Measurements from ENCODE around the gene HMX2.
"Not testable (repeated sequence)": the region's sequence is repeated elsewhere in the genome, so short reads cannot be mapped to it uniquely, and the experiment has no call there.

HMX2 gene

DNA sequence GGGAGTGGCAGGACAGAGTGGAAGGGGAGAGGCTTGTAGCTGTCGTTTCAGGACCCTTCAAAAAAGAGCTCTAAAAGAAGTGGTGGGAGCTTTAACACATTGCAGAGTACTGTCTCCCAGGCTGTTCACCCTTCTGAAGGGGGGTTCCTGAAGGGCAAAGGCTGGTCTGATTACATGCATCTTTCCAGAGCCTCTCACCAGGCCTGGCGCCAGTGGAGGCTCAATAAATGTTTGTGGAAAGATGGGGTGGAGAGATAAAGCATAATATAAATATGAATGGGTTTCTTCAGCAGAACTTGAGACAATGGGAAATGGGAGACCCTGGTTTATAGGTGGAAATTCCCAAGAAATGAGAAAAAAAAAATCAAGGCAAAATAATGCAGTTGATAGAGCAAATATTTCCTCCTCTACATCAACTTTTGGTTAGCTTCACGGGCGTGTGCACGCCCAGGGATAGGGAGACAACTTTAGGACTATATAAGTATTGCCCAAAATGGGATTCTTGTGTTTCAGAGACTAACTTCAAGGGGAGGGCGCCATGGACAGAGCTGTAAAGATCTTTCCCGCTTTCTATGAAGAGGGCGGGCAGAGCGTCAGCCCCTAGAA, 5.7 kb downstream of the HMX2 start:
- DNase-seq (ENCODE audit: low read depth), result no peak

DNA sequence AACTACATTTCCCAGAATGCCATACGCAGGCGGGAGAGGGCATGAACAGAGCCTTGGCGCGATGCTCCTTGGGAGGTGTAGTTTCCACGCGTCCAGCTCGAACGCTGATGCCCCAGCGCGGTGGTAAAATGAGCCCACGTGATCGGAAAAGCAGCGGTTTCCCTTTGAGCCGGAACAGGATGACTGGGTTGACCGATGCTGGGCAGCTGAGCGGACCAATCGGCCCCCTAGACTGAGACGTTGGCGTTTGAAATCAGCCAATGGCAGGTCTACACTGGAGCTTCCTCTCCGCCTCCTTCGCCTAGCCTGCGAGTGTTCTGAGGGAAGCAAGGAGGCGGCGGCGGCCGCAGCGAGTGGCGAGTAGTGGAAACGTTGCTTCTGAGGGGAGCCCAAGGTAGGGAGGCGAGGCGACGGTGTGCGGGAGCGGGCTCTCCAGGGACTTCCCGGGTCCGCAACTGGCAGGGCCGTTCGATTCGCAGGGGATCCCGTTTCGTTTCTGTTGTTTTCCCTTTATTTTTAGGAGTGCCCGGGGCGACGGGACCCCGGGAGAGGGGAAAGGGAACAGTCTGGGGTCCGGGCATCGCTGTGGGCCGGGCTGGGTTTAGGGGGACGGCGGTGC, 6.3 kb downstream of the HMX2 start, which contains the start of gene BUB3:
Gene BUB3 (plus strand): TSS at position 311 of the 619 bp plus-strand sequence. CDS start 516 bp downstream, outside the sequence.
- DNase-seq (ENCODE audit: low read depth), result peak; percentile 94

DNA sequence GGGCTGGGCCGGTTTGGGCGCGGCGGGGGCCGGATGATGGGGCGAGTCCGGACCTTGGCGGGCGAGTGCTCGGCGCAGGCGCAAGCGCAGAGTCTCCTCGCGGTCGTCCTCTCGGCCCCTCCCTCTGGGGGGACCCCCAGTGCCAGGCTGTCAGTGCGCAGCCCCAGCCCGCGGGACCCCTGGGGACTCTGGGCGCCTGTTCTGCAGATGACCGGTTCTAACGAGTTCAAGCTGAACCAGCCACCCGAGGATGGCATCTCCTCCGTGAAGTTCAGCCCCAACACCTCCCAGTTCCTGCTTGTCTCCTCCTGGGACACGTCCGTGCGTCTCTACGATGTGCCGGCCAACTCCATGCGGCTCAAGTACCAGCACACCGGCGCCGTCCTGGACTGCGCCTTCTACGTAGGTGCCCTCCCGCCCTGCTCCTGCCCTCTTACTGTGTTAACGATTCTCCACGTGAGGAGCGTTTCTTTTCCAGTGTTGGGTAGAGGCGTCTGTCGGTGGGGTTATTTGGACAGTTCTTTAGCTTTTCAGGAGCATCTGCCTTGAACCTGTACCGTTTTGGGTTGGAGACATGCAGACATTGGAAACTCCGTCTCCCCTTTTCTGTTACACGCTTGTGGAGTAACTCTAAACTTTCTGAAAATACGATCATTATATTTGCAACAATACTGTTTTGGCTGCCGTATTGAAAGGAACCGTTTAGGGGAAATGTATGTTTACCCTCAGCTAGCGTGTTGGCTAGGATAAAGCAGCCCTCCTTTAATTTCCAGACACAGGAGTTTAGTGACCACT, 7.0 kb downstream of the HMX2 start:
- peak; percentile 44 for DNase-seq (ENCODE audit: low read depth)

DNA sequence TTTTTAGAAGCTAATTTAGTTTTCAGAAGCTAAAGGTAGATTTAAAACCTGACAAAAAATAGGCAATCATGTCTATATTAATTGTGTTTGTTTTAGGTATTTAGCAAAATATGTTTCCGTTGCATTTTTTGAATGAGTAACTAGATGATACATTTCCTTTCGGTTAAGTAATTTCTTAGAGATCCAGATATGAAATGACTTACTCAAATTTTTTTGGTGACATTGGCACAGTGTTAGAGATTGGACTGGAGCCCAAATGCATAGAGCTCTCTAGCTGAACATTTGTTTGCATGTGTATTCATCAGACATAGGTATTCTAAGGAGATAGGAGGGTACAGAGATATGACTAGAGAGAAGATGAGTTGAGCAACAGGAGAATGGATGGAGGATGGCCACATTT, 8.1 kb downstream of the HMX2 start:
- no peak for DNase-seq (ENCODE audit: low read depth)

DNA sequence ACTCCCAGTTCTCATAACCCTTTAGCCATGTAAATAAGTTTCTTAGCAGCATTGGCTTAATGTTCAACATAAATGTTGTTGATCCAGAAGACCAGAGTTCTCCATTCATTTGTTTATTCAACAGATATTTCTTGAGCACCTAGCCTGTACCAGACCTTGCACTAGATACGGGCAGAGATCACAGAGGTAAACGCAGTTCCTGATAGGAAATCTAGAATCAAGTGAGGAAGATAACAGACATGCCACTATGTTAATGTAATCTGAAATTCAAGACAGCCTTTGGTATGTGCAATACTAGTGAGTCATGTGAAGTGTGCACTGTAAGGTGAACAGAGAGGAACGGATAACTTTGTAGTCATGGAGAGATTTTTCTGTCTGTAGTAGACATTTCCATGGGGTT, 9.3 kb downstream of the HMX2 start:
- DNase-seq (ENCODE audit: low read depth), result no peak

DNA sequence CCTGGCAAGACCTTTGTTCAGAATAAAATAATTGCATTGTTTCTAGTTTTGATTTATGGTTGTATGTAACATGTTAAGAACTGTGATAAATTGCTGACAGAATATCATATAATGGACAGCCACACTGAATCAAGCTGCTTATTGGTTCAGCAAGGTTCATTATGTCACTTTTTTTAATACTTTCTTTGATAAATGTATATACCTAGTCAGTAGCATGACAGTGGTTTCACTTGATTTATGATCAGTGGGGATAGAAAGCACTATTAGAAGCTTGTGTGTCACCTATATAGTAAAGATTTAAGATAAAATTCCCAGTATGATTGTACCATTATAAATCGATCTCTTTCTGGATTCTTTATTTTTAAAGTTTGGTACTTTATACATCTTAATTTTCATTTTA, 10.7 kb downstream of the HMX2 start:
- no peak for DNase-seq (ENCODE audit: low read depth)

DNA sequence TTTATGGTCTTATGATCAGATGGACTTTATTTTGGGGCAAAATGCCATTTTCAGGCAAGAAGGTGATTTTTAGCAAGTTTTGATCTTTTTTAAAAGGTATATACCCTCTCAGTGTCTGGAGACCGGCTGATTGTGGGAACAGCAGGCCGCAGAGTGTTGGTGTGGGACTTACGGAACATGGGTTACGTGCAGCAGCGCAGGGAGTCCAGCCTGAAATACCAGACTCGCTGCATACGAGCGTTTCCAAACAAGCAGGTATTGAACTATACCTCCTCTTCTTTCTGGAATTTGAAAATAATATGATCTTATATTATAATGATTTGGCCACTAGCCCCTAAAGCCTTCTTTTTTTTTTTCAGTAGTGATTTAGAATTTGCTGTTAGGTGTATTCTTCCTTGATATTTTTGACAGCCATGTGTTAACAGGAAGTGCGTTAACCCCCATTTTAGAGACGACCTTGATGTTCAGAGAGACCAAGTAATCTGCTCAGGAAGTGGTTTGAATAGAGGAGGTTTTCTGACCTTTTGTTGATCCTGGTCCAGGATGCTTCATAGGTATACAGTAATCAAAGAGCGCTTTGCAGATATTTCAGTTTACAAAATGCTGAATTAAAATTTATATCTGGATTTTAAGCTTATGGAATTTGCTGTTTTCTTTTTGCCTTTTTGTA, 12.5 kb downstream of the HMX2 start:
- no peak for DNase-seq (ENCODE audit: low read depth)

DNA sequence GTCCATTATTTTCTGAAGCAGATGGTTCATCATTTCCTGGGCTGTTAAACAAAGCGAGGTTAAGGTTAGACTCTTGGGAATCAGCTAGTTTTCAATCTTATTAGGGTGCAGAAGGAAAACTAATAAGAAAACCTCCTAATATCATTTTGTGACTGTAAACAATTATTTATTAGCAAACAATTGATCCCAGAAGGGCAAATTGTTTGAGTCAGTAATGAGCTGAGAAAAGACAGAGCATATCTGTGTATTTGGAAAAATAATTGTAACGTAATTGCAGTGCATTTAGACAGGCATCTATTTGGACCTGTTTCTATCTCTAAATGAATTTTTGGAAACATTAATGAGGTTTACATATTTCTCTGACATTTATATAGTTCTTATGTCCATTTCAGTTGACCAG, 16.4 kb downstream of the HMX2 start:
- no peak for DNase-seq (ENCODE audit: low read depth)

DNA sequence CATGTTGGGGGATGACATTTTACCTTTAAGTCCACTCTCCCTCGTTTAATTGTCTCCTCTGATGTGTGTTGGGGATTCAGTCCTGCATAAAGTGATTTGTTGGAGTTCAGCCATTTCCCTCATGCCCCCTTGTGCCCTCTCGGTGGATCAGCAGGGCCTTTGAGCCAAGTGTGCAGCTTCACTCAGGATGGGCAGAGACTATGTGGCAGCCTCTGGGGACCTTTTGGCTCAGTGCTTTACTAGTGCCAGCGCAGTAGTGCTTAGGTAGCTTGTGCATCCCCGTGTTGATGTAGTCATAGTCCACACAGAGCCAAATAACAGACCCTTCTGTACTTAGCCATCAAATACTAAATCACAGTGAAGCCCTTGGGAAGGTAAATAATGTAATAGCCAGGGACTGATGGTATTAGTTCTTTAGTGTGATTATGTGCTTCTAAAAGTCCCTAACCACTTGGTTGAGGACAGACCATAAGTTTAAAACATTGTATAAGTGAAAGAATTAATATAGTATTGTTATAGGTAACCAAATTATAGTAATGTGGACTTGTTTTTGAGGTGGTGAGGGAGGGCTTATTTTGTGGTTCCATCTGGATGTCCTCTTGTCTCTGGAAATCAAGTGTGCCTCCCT, 17.6 kb downstream of the HMX2 start:
- no peak for DNase-seq (ENCODE audit: low read depth)

DNA sequence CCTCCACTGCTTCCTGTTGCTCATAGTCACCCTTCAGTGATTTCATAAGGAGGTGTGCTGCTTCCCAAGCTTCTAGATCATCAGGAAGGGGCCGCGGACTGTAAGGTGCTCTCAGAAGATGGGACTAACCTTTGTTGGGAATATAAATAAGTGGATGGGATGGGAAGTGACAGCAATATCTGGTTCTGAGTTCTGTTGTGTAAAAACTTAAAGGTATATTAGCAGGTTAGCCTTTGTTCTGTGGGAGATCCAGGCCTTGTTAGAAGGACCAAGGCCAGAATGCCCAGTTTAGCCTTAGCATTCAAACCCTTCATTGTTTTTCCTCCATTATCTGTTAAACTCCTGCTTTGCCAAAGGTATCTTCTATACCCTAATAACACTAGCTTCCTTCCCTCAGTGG, 18.7 kb downstream of the HMX2 start:
- DNase-seq (ENCODE audit: low read depth), result no peak

DNA sequence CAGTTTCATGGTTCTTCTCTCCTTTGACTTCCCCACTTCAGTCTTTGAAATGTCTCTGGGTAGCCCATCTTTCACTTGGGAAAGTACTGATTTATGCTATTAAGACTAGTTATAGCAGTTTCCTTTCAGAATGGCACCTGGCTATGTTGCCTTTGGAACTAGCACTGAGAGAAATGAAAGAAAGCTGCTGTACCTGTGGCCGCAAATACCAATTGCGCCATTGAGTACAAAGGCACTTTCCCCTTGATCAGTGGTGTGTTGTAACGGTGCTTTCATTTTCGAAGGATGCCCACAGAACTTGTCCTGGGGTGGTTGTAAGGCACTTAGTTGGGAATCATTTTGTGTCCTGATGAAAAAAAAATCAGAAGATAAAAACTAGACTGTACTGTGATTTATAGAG, 23.0 kb downstream of the HMX2 start:
- no peak for DNase-seq (ENCODE audit: low read depth)

DNA sequence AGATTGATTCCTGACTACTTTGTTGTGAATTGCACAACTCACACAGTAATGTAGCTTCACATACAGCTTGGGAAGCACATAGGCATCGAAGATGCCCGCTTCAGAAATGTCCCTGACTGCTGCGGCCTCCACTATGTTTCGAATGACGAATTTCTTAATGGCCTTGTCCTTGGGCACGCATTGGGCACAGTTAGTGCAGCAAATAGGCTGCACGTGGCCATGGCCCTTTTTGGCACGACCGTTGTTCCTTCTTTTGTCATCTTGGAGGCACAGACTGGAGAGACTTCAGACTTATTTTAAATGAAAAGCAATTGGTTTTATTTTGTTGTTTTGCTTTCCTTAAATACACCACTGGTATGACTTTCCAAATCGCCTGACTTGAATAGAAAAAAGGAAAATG, 23.7 kb downstream of the HMX2 start:
- not testable (repeated sequence) for DNase-seq (ENCODE audit: low read depth)

DNA sequence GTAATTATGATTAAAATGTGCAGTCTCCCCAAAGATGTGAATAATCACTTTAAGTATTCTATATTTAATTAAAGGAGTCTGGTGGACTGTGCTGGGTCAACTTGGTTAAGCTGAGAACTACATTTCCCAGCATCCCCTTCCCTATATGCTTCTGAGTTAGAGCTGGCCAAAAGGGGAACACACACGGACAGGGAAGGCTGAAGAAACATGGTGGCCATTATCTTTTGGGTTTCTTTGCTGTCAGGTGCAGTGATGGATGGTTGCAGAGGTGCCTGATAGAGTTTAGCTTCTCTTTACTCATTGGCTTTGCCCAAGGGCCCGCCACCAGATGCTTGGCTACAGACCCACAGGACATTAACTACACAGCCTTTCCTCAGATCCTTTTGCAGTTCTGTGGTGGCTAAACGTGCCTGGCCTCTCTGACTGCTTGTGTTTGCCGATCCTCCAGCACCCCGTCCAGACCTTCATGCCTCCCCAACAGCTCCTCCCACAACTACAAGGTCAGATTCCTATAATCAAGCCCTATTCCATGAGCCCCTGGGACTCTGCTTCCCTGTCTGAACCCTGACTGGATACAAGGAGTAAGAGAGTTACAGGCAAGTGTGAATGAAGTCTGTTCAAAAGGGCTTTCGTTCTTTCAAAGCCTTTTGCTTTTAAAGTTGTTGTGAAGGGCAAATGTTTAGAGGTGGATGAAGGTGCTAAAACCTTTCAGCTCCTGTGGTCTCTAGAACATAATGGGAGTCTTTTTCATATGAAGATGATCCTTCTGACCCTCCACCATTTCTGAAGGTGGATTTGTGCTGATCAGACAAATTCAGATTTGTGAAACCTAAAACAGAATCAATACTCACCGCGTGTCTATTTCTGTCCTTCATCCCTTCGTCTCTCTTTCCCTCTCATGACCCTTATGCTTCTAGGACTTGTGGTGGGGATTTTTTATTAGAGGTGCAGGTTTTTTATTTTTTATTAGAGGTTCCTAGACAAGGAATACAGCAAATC, 27.8 kb downstream of the HMX2 start:
- DNase-seq (ENCODE audit: low read depth), result no peak

DNA sequence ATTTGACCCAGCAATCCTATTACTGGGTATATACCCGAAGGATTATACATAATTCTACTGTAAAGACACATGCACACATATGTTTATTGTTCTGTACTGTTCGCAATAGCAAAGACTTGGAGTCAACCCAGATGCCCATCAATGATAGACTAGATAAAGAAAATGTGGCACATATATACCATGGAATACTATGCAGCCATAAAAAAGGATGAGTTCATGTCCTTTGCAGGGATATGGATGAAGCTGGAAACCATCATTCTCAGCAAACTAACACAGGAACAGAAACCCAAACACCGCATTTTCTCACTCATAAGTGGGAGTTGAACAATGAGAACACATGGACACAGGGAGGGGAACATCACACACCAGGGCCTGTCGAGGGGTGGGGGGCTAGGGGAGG, 30.5 kb downstream of the HMX2 start:
- DNase-seq (ENCODE audit: low read depth), result not testable (repeated sequence)

DNA sequence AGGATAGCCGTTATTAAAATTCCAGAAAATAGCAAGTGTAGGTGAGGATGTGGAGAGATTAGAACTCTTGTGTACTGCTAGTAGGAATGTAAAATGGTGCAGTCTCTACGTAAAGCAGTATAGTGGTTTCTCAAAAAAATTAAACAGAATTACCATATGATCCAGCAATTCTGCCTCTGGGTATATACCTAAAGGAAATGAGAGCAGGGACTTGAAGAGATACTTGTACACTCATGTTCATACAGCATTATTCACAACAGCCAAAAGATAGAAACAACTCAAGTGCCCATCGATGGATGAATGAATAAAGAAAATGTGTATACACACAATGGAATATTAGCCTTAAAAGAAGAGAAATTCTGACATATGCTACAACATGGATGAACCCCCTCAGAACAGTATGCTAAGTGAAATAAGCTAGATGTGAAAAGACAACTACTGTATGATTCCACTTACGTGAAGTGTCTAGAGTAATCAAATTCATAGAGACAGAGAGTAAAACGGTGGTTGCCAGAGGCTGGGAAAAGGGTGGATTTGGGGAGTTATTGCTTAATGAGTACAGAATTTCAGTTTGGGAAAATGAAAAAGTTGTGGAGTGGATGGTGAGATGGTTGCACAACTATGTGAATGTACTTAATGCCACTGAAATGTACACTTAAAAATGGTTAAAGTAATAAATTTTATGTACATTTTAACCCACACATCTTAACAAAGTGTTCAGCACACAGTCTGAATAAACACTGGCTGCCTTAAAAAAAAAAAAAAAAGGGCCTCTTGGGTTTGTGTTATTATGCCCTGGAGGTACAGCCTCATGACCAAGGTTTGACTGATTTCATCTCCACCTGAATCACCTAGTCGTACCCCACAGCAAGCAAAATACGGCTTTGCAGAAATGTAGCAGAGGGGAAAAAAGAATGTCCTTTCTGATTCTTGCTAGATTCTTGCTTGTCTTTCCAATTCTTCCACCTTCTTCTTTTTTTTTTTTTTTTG, 32.5 kb downstream of the HMX2 start:
- DNase-seq (ENCODE audit: low read depth), result no peak

DNA sequence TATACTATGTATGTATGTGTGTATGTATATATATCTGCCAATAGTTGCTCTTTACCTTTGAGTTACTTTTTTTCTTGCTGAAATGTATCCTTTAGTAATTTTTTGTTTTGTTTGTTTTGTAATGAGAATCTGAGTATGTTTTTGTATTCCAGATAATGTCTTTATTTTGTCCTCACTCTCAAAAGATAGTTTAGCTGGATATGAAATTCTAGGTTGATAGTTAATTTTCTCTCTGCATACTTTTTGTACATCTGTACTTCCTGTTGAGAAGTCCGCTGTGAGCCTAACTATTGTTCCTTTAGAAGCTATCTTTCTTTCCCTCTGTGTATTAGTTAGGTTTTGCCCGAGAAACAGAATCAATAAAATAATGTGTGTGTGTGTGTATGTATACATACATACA, 35.8 kb downstream of the HMX2 start:
- no peak for DNase-seq (ENCODE audit: low read depth)

DNA sequence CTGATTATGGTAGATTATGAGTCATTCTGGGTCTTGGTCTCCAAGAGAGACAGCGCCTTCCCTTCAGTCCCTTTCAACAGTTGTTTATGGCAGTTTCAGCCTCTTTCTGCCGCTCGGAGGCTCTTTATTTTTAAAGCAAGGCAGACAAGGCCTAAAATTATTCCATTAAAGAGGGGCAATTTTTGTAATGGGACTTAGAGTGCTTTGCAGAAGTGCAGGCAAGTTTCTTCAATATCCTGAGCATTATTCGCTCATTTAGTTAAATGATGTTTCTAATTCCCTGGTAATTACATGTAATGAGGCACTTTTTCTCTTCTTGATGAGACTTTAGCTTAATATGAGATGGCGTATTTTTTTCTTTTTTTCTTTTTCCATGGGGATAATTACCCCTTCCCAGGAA, 39.8 kb downstream of the HMX2 start:
- no peak for DNase-seq (ENCODE audit: low read depth)

DNA sequence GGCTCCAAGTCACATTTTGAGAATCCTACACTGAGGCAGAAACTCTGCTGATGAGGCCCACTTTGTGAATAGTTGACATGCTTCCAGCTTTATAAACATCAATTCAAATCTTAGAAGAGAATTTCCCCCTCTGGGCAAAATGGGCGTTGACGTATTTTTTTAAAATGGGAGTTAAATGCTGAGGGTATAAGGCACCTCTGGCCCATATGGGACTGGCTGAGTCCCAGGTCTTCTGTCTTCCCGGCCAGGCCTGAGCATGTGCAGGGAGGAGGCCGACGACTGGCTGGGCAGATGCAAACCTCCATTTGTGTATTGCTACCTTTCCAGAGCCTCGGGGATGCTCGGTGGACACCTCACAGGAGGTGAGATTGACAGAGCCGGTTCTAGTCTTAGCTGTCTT, 44.0 kb downstream of the HMX2 start:
- DNase-seq (ENCODE audit: low read depth), result no peak

DNA sequence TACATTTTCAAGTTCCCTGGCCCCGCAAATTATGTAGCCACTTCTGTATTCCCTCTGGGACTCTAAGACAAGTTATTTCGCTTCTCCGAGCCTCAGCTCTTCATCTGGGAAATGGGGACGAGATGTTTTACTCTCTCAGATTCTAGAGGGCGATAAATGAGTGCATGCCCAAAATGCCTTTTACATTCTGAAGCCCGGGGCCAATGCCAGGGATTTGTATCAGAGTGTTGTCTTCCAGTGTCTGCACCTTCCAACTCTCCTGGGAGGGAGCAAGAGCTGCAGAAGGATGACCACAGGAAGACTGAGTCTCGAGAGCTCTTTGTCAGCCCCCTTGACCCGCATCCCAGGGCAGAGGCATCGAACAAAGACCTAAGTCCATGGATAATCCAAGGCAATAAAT, 46.1 kb downstream of the HMX2 start:
- no peak for DNase-seq (ENCODE audit: low read depth)

All from activated T-cell treated with anti-CD3 and anti-CD28 coated beads for 24 hours (primary cell).